Neuronal stem cell (in vitro differentiated cells): Measurements from ENCODE around the gene NUDT14.

Source experiments
- DNase-seq: peaks from one replicate; pipeline ENCODE4 v3.0.0-alpha.2; 2013; ENCODE audit warnings: low spot score
- H2AFZ ChIP-seq: one replicate; pipeline ENCODE4 v1.6.1; 2013; ENCODE audit warnings: mild to moderate bottlenecking, low read length, inconsistent platforms
- H2AK5ac ChIP-seq: 2 replicates; pipeline ENCODE4 v1.6.1; 2013; ENCODE audit warnings: low read depth, mild to moderate bottlenecking, inconsistent platforms, low read length, moderate library complexity, mixed read lengths
- H2BK120ac ChIP-seq: 2 replicates; pipeline ENCODE4 v1.6.1; 2013; ENCODE audit warnings: low read depth, mild to moderate bottlenecking, inconsistent platforms, low read length, moderate library complexity, mixed read lengths
- H2BK12ac ChIP-seq: one replicate; pipeline ENCODE4 v1.6.1; 2013; ENCODE audit warnings: low read length, inconsistent platforms
- H2BK15ac ChIP-seq: 2 replicates; pipeline ENCODE4 v1.6.1; 2013; ENCODE audit warnings: mild to moderate bottlenecking, low read length, inconsistent platforms, mixed read lengths
- H2BK5ac ChIP-seq: one replicate; pipeline ENCODE4 v1.6.1; 2013; ENCODE audit warnings: inconsistent platforms, mild to moderate bottlenecking, low read length, moderate library complexity
- H3K14ac ChIP-seq: one replicate; pipeline ENCODE4 v1.6.1; 2013; ENCODE audit warnings: low read length, inconsistent platforms
- H3K18ac ChIP-seq: 2 replicates; pipeline ENCODE4 v1.6.1; 2013; ENCODE audit warnings: low read length, inconsistent platforms
- H3K23ac ChIP-seq: 2 replicates; pipeline ENCODE4 v1.6.1; 2013; ENCODE audit warnings: low read depth, mild to moderate bottlenecking, mixed read lengths, low read length, inconsistent platforms; ENCODE audit not compliant: poor library complexity
- H3K27ac ChIP-seq: replicated peaks from 3 replicates; pipeline ENCODE4 v1.5.1; 2013; ENCODE audit warnings: low read length, inconsistent platforms
- H3K27me3 ChIP-seq, 3 experiments: 2 replicates each; pipeline ENCODE4 v1.6.1; 2013; ENCODE audit warnings: low read length in 3 of 3, mild to moderate bottlenecking in 2 of 3, inconsistent platforms in 1 of 3, low read depth in 1 of 3, mixed read lengths in 1 of 3, moderate library complexity in 1 of 3; ENCODE audit not compliant: control insufficient read depth in 3 of 3, insufficient read depth in 3 of 3
- H3K36me3 ChIP-seq, 2 donors: replicated peaks in 1 of 2; 2 replicates each; pipeline ENCODE4 v1.6.1; 2013; ENCODE audit warnings: low read length in 2 of 2; ENCODE audit not compliant: control insufficient read depth in 2 of 2, insufficient read depth in 2 of 2
- H3K4ac ChIP-seq: 2 replicates; pipeline ENCODE4 v1.6.1; 2013; ENCODE audit warnings: inconsistent platforms, mild to moderate bottlenecking, low read length, moderate library complexity
- H3K4me1 ChIP-seq, 2 donors: 1 replicate in 1 of 2; 2 replicates in 1 of 2; pipeline ENCODE4 v1.6.1; 2013; ENCODE audit warnings: low read length in 2 of 2, low read depth in 1 of 2; ENCODE audit not compliant: control insufficient read depth in 2 of 2, insufficient read depth in 1 of 2
- H3K4me2 ChIP-seq: one replicate; pipeline ENCODE4 v1.6.1; 2013; ENCODE audit warnings: mild to moderate bottlenecking, low read length, inconsistent platforms; ENCODE audit not compliant: insufficient read depth, poor library complexity, severe bottlenecking
- H3K4me3 ChIP-seq, 2 donors: 2 replicates each; pipeline ENCODE4 v1.5.1; 2013; ENCODE audit warnings: low read length in 2 of 2, mild to moderate bottlenecking in 2 of 2, inconsistent platforms in 1 of 2, moderate library complexity in 1 of 2
- H3K79me1 ChIP-seq: one replicate; pipeline ENCODE4 v1.6.1; 2013; ENCODE audit warnings: low read depth, mild to moderate bottlenecking, inconsistent platforms, low read length, moderate library complexity
- H3K9ac ChIP-seq: one replicate; pipeline ENCODE4 v1.6.1; 2013; ENCODE audit warnings: mild to moderate bottlenecking, low read depth, low read length, inconsistent platforms; ENCODE audit not compliant: poor library complexity
- H3K9me3 ChIP-seq, 2 donors: replicated peaks in 1 of 2; 2 replicates each; pipeline versions ENCODE3 to v1.6.1; 2013; ENCODE audit warnings: low read length in 2 of 2, mild to moderate bottlenecking in 2 of 2, inconsistent platforms in 1 of 2, low read depth in 1 of 2, mixed read lengths in 1 of 2, moderate library complexity in 1 of 2; ENCODE audit not compliant: control insufficient read depth in 2 of 2, insufficient read depth in 1 of 2
- H4K8ac ChIP-seq: one replicate; pipeline ENCODE4 v1.6.1; 2013; ENCODE audit warnings: low read depth, mild to moderate bottlenecking, inconsistent platforms, low read length, moderate library complexity
- H4K91ac ChIP-seq: one replicate; pipeline ENCODE4 v1.6.1; 2013; ENCODE audit warnings: low read length, low read depth, mild to moderate bottlenecking, inconsistent platforms; ENCODE audit not compliant: poor library complexity
- WGBS, 2 donors: extraction: QIAGEN DNeasy Blood & Tissue Kit; methylation state at CpG; one replicate each; pipeline ENCODE4 v1.1.7; 2013; ENCODE audit warnings: missing lambda C conversion rate in 2 of 2, mixed read lengths in 1 of 2; ENCODE audit not compliant: insufficient read length in 2 of 2, insufficient replicate concordance in 1 of 2; ENCODE audit errors: extremely low coverage in 2 of 2; 5-methylcytosine and 5-hydroxymethylcytosine counted together

NUDT14 gene

GRCh38 chr14:105157872-105158271, 23.2 kb downstream of the NUDT14 start:
- Histone ChIP-seq H3K23ac (peak overlapping the region; percentile 65), H3K9ac (peak overlapping the region; percentile 7), H3K27ac (no peak overlapping the region), H2AFZ (no peak overlapping the region), H2BK15ac (peak overlapping the region; percentile 67), H3K36me3 (no peaks in the 10 kb centered on the region), H3K4me1 (peaks cover 2 to 5% of the 10 kb centered on the region in 2 donors), H3K4me3 (no peak overlapping the region), H4K91ac (no peak overlapping the region), H4K8ac (no peak overlapping the region), H3K27me3 (peaks cover 0 to 15% (median 0%) of the 10 kb centered on the region in 3 experiments), H3K4me2 (no peak overlapping the region), H2BK12ac (no peak overlapping the region), H3K4ac (no peak overlapping the region), H2AK5ac (peak overlapping the region; percentile 94), H3K14ac (no peak overlapping the region), H2BK120ac (no peak overlapping the region), H3K18ac (no peak overlapping the region), H2BK5ac (peak overlapping the region; percentile 66), H3K9me3 (peaks cover 0 to 1% of the 10 kb centered on the region in 2 donors), H3K79me1 (peaks cover 3% of the 10 kb centered on the region)
- DNase-seq: no peak
- no CpG with 5 or more reads among the region's 15 CpGs for WGBS, 2 donors

- no peak overlapping the region for H3K9ac ChIP-seq
- no peaks in the 10 kb centered on the region for H3K4me1 ChIP-seq
- H2BK15ac ChIP-seq: peak overlapping the region; percentile 39
- no peak overlapping the region for H3K4me2 ChIP-seq
- no peak overlapping the region for H2AFZ ChIP-seq
- H3K4me3 ChIP-seq: no peak overlapping the region
- peaks cover 0 to 15% (median 0%) of the 10 kb centered on the region in 3 experiments for H3K27me3 ChIP-seq
- no peak overlapping the region for H3K23ac ChIP-seq
- H3K36me3 ChIP-seq: no peaks in the 10 kb centered on the region
- no CpG with 5 or more reads among the region's 31 CpGs for WGBS, 2 donors
- H3K9me3 ChIP-seq: peaks cover 0 to 1% of the 10 kb centered on the region in 2 donors
- H4K91ac ChIP-seq: no peak overlapping the region
- no peak overlapping the region for H3K27ac ChIP-seq
- H2BK120ac ChIP-seq: no peak overlapping the region
- H3K14ac ChIP-seq: peak overlapping the region; percentile 56
- no peak overlapping the region for H4K8ac ChIP-seq
- H2AK5ac ChIP-seq: peak overlapping the region; percentile 63
- H3K18ac ChIP-seq: peak overlapping the region; percentile 83
- no peak for DNase-seq
- no peak overlapping the region for H3K4ac ChIP-seq
- no peaks in the 10 kb centered on the region for H3K79me1 ChIP-seq
- H2BK5ac ChIP-seq: peak overlapping the region; percentile 53
- peak overlapping the region; percentile 73 for H2BK12ac ChIP-seq
Measured at GRCh38 chr14:105156414-105157375, 24.4 kb downstream of the NUDT14 start.

GRCh38 chr14:105155681-105156413, 25.3 kb downstream of the NUDT14 start:
- Histone ChIP-seq H3K23ac (peak overlapping the region; percentile 89), H3K79me1 (no peaks in the 10 kb centered on the region), H2AK5ac (peak overlapping the region; percentile 68), H2BK12ac (peak overlapping the region; percentile 73), H3K18ac (peak overlapping the region; percentile 83), H3K27ac (no peak overlapping the region), H2BK5ac (no peak overlapping the region), H3K36me3 (no peaks in the 10 kb centered on the region), H2BK120ac (no peak overlapping the region), H3K4ac (no peak overlapping the region), H2AFZ (peak overlapping the region; percentile 22), H3K14ac (peak overlapping the region; percentile 82), H3K4me1 (no peaks in the 10 kb centered on the region), H3K27me3 (peaks cover 0 to 15% (median 0%) of the 10 kb centered on the region in 3 experiments), H4K91ac (no peak overlapping the region), H2BK15ac (peak overlapping the region; percentile 39), H3K9me3 (peaks cover 0 to 1% of the 10 kb centered on the region in 2 donors), H3K4me3 (no peak overlapping the region), H4K8ac (no peak overlapping the region), H3K9ac (peak overlapping the region; percentile 63), H3K4me2 (no peak overlapping the region)
- no CpG with 5 or more reads among the region's 48 CpGs for WGBS, 2 donors
- no peak for DNase-seq
